GM18507 (cell line): ENCODE results near the gene CDC42BPA.
"Not testable (repeated sequence)": the region's sequence is repeated elsewhere in the genome, so short reads cannot be mapped to it uniquely, and the experiment has no call there.

ENCODE experiments used
- DNase-seq: peaks from one replicate; pipeline ENCODE4 v3.0.0; 2011; ENCODE audit warnings: low read depth; ENCODE audit not compliant: insufficient read length; ENCODE audit errors: extremely low spot score
- FAIRE-seq: peaks from 2 replicates; lab custom pipeline; 2011; peaks lifted over from hg19 to GRCh38; lab: Jason Lieb, UNC

Gene CDC42BPA

GRCh38 chr1:227272428-227272827, 45.9 kb downstream of the CDC42BPA start:
- no peak for DNase-seq
- no peak for FAIRE-seq

- no peak for FAIRE-seq
- no peak for DNase-seq
Observed at GRCh38 chr1:227270554-227270953, 47.7 kb downstream of the CDC42BPA start.

- DNase-seq (no peak), FAIRE-seq (no peak)
Observed at GRCh38 chr1:227268943-227269342, 49.3 kb downstream of the CDC42BPA start.

GRCh38 chr1:227265891-227266290, 52.4 kb downstream of the CDC42BPA start:
- FAIRE-seq (no peak), DNase-seq (no peak)

- FAIRE-seq, result no peak
- no peak for DNase-seq
Observed at GRCh38 chr1:227263869-227264268, 54.4 kb downstream of the CDC42BPA start.

- DNase-seq (no peak), FAIRE-seq (no peak)
Observed at GRCh38 chr1:227261501-227261900, 56.8 kb downstream of the CDC42BPA start.

GRCh38 chr1:227260433-227260832, 57.9 kb downstream of the CDC42BPA start:
- DNase-seq (no peak), FAIRE-seq (no peak)

GRCh38 chr1:227257964-227258363, 60.3 kb downstream of the CDC42BPA start:
- no peak for FAIRE-seq
- no peak for DNase-seq

- DNase-seq (no peak), FAIRE-seq (no peak)
Observed at GRCh38 chr1:227255086-227255732, 63.1 kb downstream of the CDC42BPA start.

GRCh38 chr1:227253065-227253464, 65.2 kb downstream of the CDC42BPA start:
- FAIRE-seq (no peak), DNase-seq (no peak)

- no peak for FAIRE-seq
- DNase-seq, result no peak
Observed at GRCh38 chr1:227245613-227246320, 72.5 kb downstream of the CDC42BPA start.

GRCh38 chr1:227244339-227245118, 73.8 kb downstream of the CDC42BPA start:
- no peak for DNase-seq
- FAIRE-seq, result no peak

- no peak for FAIRE-seq
- no peak for DNase-seq
Observed at GRCh38 chr1:227242811-227243682, 75.2 kb downstream of the CDC42BPA start.

- DNase-seq (no peak), FAIRE-seq (no peak)
Observed at GRCh38 chr1:227240983-227241382, 77.3 kb downstream of the CDC42BPA start.

- DNase-seq (no peak), FAIRE-seq (peak; percentile 63)
Observed at GRCh38 chr1:227234998-227235405, 83.3 kb downstream of the CDC42BPA start.

GRCh38 chr1:227231128-227231527, 87.2 kb downstream of the CDC42BPA start:
- not testable (repeated sequence) for FAIRE-seq, DNase-seq

- FAIRE-seq (no peak), DNase-seq (no peak)
Observed at GRCh38 chr1:227228201-227228600, 90.1 kb downstream of the CDC42BPA start.

GRCh38 chr1:227227761-227228160, 90.5 kb downstream of the CDC42BPA start:
- no peak for FAIRE-seq
- no peak for DNase-seq

GRCh38 chr1:227225715-227226346, 92.5 kb downstream of the CDC42BPA start:
- no peak for FAIRE-seq
- no peak for DNase-seq
